Ishikawa (cell line): ENCODE results near the gene DLX6.

Source experiments
- CEBPB ChIP-seq: IDR thresholded peaks from 2 replicates; pipeline ENCODE4 v1.6.1; 2012
- EP300 ChIP-seq: IDR thresholded peaks from 2 replicates; pipeline ENCODE4 v1.6.1; 2012; ENCODE audit warnings: borderline replicate concordance
- FOXM1 ChIP-seq: IDR thresholded peaks from 2 replicates; pipeline ENCODE4 v1.6.1; 2012; ENCODE audit warnings: low read depth, borderline replicate concordance
- REST ChIP-seq: IDR thresholded peaks from 2 replicates; pipeline ENCODE4 v1.6.1; 2012; ENCODE audit warnings: low read depth, mild to moderate bottlenecking
- TAF1 ChIP-seq: IDR thresholded peaks from 2 replicates; pipeline ENCODE4 v1.6.1; 2012; ENCODE audit warnings: low read depth, mild to moderate bottlenecking
- YY1 ChIP-seq: IDR thresholded peaks from 2 replicates; pipeline ENCODE4 v1.6.1; 2012; ENCODE audit warnings: low read depth
- ZBTB7A ChIP-seq: IDR thresholded peaks from 2 replicates; pipeline ENCODE4 v1.6.1; 2012; ENCODE audit warnings: low read depth

GRCh38 chr7:97002555-97003261 lies 2.6 kb upstream of the DLX6 start:
- TF ChIP-seq CEBPB = no peak
- no peak for TF ChIP-seq YY1
- TF ChIP-seq REST = no peak
- TF ChIP-seq EP300 = no peak
- no peak for TF ChIP-seq TAF1
- no peak for TF ChIP-seq ZBTB7A
- TF ChIP-seq FOXM1 = no peak
